Measurements from ENCODE around the gene PTPN3. TPM values are rescaled to one million over a fixed set of nuclear protein-coding genes. Genes with fewer than 3 reads are reported as not detected.

Gene PTPN3
- total and polyA plus RNA-seq, 9 of the 15 experiments (the other 6 are each of a cell fraction or from before 2014, with no cell fraction given) = 0.02 TPM; not detected in 8

DNA sequence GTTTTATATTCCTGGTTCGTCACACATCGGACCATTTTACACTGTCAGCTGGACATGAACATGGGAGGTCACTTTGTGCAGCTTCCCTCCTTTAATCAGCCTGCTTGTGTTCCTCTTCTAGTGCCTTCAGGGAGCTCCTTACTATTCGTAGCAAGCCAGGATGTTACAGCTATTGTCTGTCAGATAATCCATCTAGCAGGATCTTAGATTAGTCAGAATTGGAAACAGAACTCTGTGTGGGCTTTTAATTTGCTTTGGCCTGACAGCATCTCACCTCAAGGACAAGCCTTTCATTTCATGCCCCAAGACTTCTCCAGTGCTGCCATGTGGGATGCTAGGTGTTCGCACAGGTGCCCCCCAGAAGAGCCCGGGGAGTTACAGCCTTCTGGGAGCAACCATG is 147.1 kb downstream of the PTPN3 start:
- ChIA-PET CTCF (ENCODE audit: low intra/inter-chr PET ratio) (interaction anchor here (0.6 kb wide), 1 partner anchor 56 kb away, joined by 3 read pairs; no protein-coding TSS in a partner anchor), POLR2A (no interaction called here)
- H3K27ac ChIP-seq (ENCODE audit: extremely low read depth, low read depth, low read length) = no peak overlapping the region
- H3K79me2 ChIP-seq (ENCODE audit: control insufficient read depth, insufficient read depth, low read length) = no peaks in the 10 kb centered on the region
- TF ChIP-seq DDX20 (tag; IDR thresholded peaks at IDR 0.05; ENCODE audit: low read depth) (no peak), ZNF551 (CRISPR knock-in tag; IDR thresholded peaks at IDR 0.05) (no peak), SNIP1 (IDR thresholded peaks at IDR 0.05; ENCODE audit: low read depth) (no peak), ZNF589 (CRISPR knock-in tag; IDR thresholded peaks at IDR 0.05; ENCODE audit: low read depth) (no peak), TGIF2 (CRISPR knock-in tag; IDR thresholded peaks at IDR 0.05) (no peak), ELF1 (tag; IDR thresholded peaks at IDR 0.05) (no peak), TAF9B (IDR thresholded peaks at IDR 0.05; ENCODE audit: partially characterized antibody) (no peak), MAZ (CRISPR knock-in tag; conservative IDR thresholded peaks at IDR 0.05 in 1 of 2, IDR thresholded peaks at IDR 0.05 in 1 of 2) (no peak)
- TF ChIP-seq, protein P1, sequence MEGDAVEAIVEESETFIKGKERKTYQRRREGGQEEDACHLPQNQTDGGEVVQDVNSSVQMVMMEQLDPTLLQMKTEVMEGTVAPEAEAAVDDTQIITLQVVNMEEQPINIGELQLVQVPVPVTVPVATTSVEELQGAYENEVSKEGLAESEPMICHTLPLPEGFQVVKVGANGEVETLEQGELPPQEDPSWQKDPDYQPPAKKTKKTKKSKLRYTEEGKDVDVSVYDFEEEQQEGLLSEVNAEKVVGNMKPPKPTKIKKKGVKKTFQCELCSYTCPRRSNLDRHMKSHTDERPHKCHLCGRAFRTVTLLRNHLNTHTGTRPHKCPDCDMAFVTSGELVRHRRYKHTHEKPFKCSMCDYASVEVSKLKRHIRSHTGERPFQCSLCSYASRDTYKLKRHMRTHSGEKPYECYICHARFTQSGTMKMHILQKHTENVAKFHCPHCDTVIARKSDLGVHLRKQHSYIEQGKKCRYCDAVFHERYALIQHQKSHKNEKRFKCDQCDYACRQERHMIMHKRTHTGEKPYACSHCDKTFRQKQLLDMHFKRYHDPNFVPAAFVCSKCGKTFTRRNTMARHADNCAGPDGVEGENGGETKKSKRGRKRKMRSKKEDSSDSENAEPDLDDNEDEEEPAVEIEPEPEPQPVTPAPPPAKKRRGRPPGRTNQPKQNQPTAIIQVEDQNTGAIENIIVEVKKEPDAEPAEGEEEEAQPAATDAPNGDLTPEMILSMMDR (IDR thresholded peaks at IDR 0.05 in 2 of 3, conservative IDR thresholded peaks at IDR 0.05 in 1 of 3; ENCODE audit: insufficient read depth in 2 of 3, low read depth in 1 of 3, low read length in 3 of 3) = no peak
- TF ChIP-seq, protein P2, sequence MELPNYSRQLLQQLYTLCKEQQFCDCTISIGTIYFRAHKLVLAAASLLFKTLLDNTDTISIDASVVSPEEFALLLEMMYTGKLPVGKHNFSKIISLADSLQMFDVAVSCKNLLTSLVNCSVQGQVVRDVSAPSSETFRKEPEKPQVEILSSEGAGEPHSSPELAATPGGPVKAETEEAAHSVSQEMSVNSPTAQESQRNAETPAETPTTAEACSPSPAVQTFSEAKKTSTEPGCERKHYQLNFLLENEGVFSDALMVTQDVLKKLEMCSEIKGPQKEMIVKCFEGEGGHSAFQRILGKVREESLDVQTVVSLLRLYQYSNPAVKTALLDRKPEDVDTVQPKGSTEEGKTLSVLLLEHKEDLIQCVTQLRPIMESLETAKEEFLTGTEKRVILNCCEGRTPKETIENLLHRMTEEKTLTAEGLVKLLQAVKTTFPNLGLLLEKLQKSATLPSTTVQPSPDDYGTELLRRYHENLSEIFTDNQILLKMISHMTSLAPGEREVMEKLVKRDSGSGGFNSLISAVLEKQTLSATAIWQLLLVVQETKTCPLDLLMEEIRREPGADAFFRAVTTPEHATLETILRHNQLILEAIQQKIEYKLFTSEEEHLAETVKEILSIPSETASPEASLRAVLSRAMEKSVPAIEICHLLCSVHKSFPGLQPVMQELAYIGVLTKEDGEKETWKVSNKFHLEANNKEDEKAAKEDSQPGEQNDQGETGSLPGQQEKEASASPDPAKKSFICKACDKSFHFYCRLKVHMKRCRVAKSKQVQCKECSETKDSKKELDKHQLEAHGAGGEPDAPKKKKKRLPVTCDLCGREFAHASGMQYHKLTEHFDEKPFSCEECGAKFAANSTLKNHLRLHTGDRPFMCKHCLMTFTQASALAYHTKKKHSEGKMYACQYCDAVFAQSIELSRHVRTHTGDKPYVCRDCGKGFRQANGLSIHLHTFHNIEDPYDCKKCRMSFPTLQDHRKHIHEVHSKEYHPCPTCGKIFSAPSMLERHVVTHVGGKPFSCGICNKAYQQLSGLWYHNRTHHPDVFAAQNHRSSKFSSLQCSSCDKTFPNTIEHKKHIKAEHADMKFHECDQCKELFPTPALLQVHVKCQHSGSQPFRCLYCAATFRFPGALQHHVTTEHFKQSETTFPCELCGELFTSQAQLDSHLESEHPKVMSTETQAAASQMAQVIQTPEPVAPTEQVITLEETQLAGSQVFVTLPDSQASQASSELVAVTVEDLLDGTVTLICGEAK (IDR thresholded peaks at IDR 0.05) = no peak
- TF ChIP-seq, protein P2 (CRISPR knock-in tag; IDR thresholded peaks at IDR 0.05) = no peak
- no peaks in the 10 kb centered on the region for H3K9me3 ChIP-seq (replicated peaks; ENCODE audit: control insufficient read depth, insufficient read depth, low read depth, low read length)
- no peak overlapping the region for H2AFZ ChIP-seq (ENCODE audit: low read depth, low read length)
- H3K27me3 ChIP-seq (ENCODE audit: control insufficient read depth in 2 of 2, insufficient read depth in 2 of 2, low read length in 2 of 2) = peaks cover 3 to 12% of the 10 kb centered on the region in 2 experiments; a peak in 4 of 5 replicates
- no peaks in the 10 kb centered on the region for H3K36me3 ChIP-seq (ENCODE audit: control insufficient read depth, insufficient read depth, low read length)
- DNase-seq (ENCODE audit: extremely low read depth in 1 of 4, low spot score in 3 of 4) (no peak), ATAC-seq (no peak), FAIRE-seq (no peak)
- intact Hi-C loops (cut with micrococcal nuclease) = no loop called here
- H4K20me1 ChIP-seq (replicated peaks; ENCODE audit: control insufficient read depth, insufficient read depth, low read length) = no peaks in the 10 kb centered on the region
- no peak overlapping the region for H3K9ac ChIP-seq (ENCODE audit: insufficient read depth in 1 of 2, low read depth in 2 of 2, low read length in 2 of 2)
- H3K4me3 ChIP-seq = no peak overlapping the region
- in situ Hi-C loops (cut with MboI) = no loop called here
- BruUV-seq (replicated peaks) = no TSS peak
- WGBS (ENCODE audit: insufficient coverage, low coverage, missing lambda C conversion rate) = 0% methylated on average over 5 of the region's 5 CpGs
- H3K4me1 ChIP-seq (replicated peaks in 1 of 2; ENCODE audit: control insufficient read depth in 2 of 2, insufficient read depth in 2 of 2, low read length in 2 of 2) = no peaks in the 10 kb centered on the region
- no peaks in the 10 kb centered on the region for H3K9me1 ChIP-seq (ENCODE audit: control insufficient read depth, insufficient read depth, low read length)
- no peak overlapping the region for H3K4me2 ChIP-seq (ENCODE audit: insufficient read depth, low read length)
